ENCODE measurements around the gene TBXAS1. TPM values are rescaled to one million over a fixed set of nuclear protein-coding genes. Genes with fewer than 3 reads are reported as not detected.

Gene TBXAS1
- total and polyA plus RNA-seq, 2 donors (not counting 3 experiments of a cell fraction or from before 2014, with no cell fraction given): 2.1 to 4.3 TPM

GRCh38 chr7:139889186-139889871, 60.3 kb downstream of the TBXAS1 start:
- Histone ChIP-seq H3K9me3 (replicated peaks; ENCODE audit: control insufficient read depth, insufficient read depth, low read length) (no peaks in the 10 kb centered on the region), H3K27ac (ENCODE audit: insufficient read depth, low read depth, low read length) (no peak overlapping the region), H3K79me2 (ENCODE audit: control insufficient read depth, insufficient read depth, low read length) (no peaks in the 10 kb centered on the region), H3K27me3 (ENCODE audit: control insufficient read depth in 2 of 2, insufficient read depth in 2 of 2, low read length in 2 of 2) (peaks cover 1 to 3% of the 10 kb centered on the region in 2 experiments), H3K36me3 (ENCODE audit: control insufficient read depth in 2 of 2, extremely low read depth in 1 of 2, insufficient read depth in 2 of 2, low read length in 2 of 2) (no peaks in the 10 kb centered on the region), H3K4me3 (replicated peaks in 1 of 3; ENCODE audit: insufficient read depth in 1 of 3, low read depth in 1 of 3, low read length in 3 of 3) (no peak overlapping the region), H3K4me2 (ENCODE audit: insufficient read depth, low read length) (no peak overlapping the region), H3K9ac (replicated peaks; ENCODE audit: extremely low read depth, insufficient read depth, low read length) (no peak overlapping the region), H4K20me1 (replicated peaks; ENCODE audit: control insufficient read depth, extremely low read depth, insufficient read depth, low read length) (no peaks in the 10 kb centered on the region), H3K9me1 (replicated peaks; ENCODE audit: control insufficient read depth, extremely low read depth, insufficient read depth, low read length) (no peaks in the 10 kb centered on the region), H3K4me1 (ENCODE audit: control insufficient read depth, extremely low read depth, insufficient read depth, low read length) (no peaks in the 10 kb centered on the region), H2AFZ (ENCODE audit: low read depth, low read length) (no peak overlapping the region)
- ChIA-PET CTCF (interaction anchor here (0.7 kb wide), 2 partner anchors 243 to 270 kb away, joined by 3 read pairs; no protein-coding TSS in a partner anchor), POLR2A (interaction anchor here (0.8 kb wide), 1 partner anchor 332 kb away, joined by 5 read pairs; no protein-coding TSS in a partner anchor)
- dilution Hi-C loops (cut with MboI; ENCODE audit: extremely low pct_ligation_motif_present, low sequenced_read_pairs) (no loop called here), intact Hi-C loops (cut with micrococcal nuclease) (no loop called here)
- no peak for FAIRE-seq
- BruUV-seq (replicated peaks): no TSS peak
- DNase-seq (ENCODE audit: low read depth, low spot score): no peak
- TF ChIP-seq GATA2 (IDR thresholded peaks at IDR 0.05; ENCODE audit: insufficient read depth, insufficient read length, low read depth, low read length) (no peak), POLR2A (IDR thresholded peaks at IDR 0.05; ENCODE audit: low read depth, low read length) (no peak), MYC (IDR thresholded peaks at IDR 0.05; ENCODE audit: low read depth, low read length) (no peak), POLR2AphosphoS5 (IDR thresholded peaks at IDR 0.05; ENCODE audit: insufficient read depth, low read depth, low read length) (no peak), EZH2 (IDR thresholded peaks at IDR 0.05; ENCODE audit: borderline replicate concordance, low read depth, low read length, severe bottlenecking) (no peak), JUN (IDR thresholded peaks at IDR 0.05; ENCODE audit: borderline replicate concordance, insufficient read depth, insufficient read length, low read depth) (no peak), FOS (IDR thresholded peaks at IDR 0.05; ENCODE audit: borderline replicate concordance, insufficient read depth, low read length) (no peak), CTCF (IDR thresholded peaks at IDR 0.05; ENCODE audit: extremely low read depth in 1 of 2, insufficient read depth in 1 of 2, low read depth in 1 of 2, low read length in 2 of 2) (no peak)
- TF ChIP-seq, protein P1, sequence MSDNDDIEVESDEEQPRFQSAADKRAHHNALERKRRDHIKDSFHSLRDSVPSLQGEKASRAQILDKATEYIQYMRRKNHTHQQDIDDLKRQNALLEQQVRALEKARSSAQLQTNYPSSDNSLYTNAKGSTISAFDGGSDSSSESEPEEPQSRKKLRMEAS (IDR thresholded peaks at IDR 0.05; ENCODE audit: insufficient read depth, insufficient read length): no peak
